K562 (cell line): Measurements from ENCODE around the gene PRPSAP2. TPM values are rescaled to one million over a fixed set of nuclear protein-coding genes. Genes with fewer than 3 reads are reported as not detected.

Experiments used
- ATAC-seq: fragments of 200-7000 bp; cut with Tn5 transposase; 3 replicates; pipeline ENCODE4 v1.9.1; 2020; ENCODE audit warnings: moderate library complexity
- BruUV-seq: library from RNA; stranded (reverse); fragments of 400-500 nt; replicated peaks from 2 replicates; lab custom pipeline; 2021; lab: Mats Ljungman, UMichigan
- CTCF ChIA-PET: fragments of 300-600 bp; formaldehyde crosslinking; extraction: SDS; loops from one replicate; lab custom pipeline; 2021; ENCODE audit warnings: low intra/inter-chr PET ratio; lab: Yijun Ruan, JAX
- POLR2A ChIA-PET: fragments of 300-600, 350-650 bp; sonication (Branson Sonifier 250); formaldehyde crosslinking; extraction: SDS; loops from one replicate; lab custom pipeline; 2021; ENCODE audit warnings: antibody characterized with exemption, inconsistent platforms; lab: Yijun Ruan, JAX
- DNase-seq, 4 experiments: peaks; one replicate each; pipeline versions ENCODE4 v3.0.0 to v3.0.0-alpha.2; 2011 to 2018; ENCODE audit warnings: low spot score in 3 of 4, mixed read lengths in 3 of 4; ENCODE audit errors: extremely low read depth in 1 of 4
- FAIRE-seq: peaks from 2 replicates; lab custom pipeline; 2011; peaks lifted over from hg19 to GRCh38; lab: Jason Lieb, UNC
- H2AFZ ChIP-seq: 2 replicates; pipeline ENCODE4 v1.6.0; 2011; ENCODE audit warnings: low read depth, low read length, control low read depth, inconsistent platforms
- H3K27ac ChIP-seq: fragments of 200-600 bp; 3 replicates; pipeline ENCODE4 v1.8.0; 2011; ENCODE audit warnings: low read depth, mild to moderate bottlenecking, control low read depth, inconsistent platforms, low read length, moderate library complexity, mixed read lengths; ENCODE audit errors: extremely low read depth
- H3K27me3 ChIP-seq, 2 experiments: fragments of 300-600 bp in 1 of 2; 2 replicates in 1 of 2; 3 replicates in 1 of 2; pipeline versions ENCODE4 v1.6.0 to v1.8.0; 2011; ENCODE audit warnings: inconsistent platforms in 2 of 2, low read length in 2 of 2, mild to moderate bottlenecking in 1 of 2, mixed read lengths in 1 of 2, moderate library complexity in 1 of 2; ENCODE audit not compliant: control insufficient read depth in 2 of 2, insufficient read depth in 2 of 2
- H3K36me3 ChIP-seq: fragments of 300-600 bp; 3 replicates; pipeline ENCODE4 v1.8.0; 2011; ENCODE audit warnings: mild to moderate bottlenecking, low read length, inconsistent platforms; ENCODE audit not compliant: control insufficient read depth, insufficient read depth
- H3K4me1 ChIP-seq, 2 experiments: fragments of 200-600 bp in 1 of 2; replicated peaks in 1 of 2; 2 replicates in 1 of 2; 3 replicates in 1 of 2; pipeline versions ENCODE4 v1.5.1 to v1.8.0; 2011; ENCODE audit warnings: inconsistent platforms in 2 of 2, low read length in 2 of 2, mild to moderate bottlenecking in 1 of 2, mixed read lengths in 1 of 2, moderate library complexity in 1 of 2; ENCODE audit not compliant: control insufficient read depth in 2 of 2, insufficient read depth in 2 of 2
- H3K4me2 ChIP-seq: 2 replicates; pipeline ENCODE4 v1.6.1; 2011; ENCODE audit warnings: low read length, control low read depth, inconsistent platforms, mixed read lengths; ENCODE audit not compliant: insufficient read depth
- H3K4me3 ChIP-seq: fragments of 200-600 bp; sonication (generic), shearing (Covaris generic); 2 replicates; pipeline ENCODE4 v1.5.1; 2016; ENCODE audit warnings: control low read depth, inconsistent platforms
- H3K79me2 ChIP-seq: fragments of 200-600 bp; 3 replicates; pipeline ENCODE4 v1.8.0; 2011; ENCODE audit warnings: low read length, inconsistent platforms; ENCODE audit not compliant: control insufficient read depth, insufficient read depth
- H3K9ac ChIP-seq, 2 experiments: 2 replicates each; pipeline versions ENCODE4 v1.6.0 to v1.6.1; 2011; ENCODE audit warnings: low read depth in 2 of 2, low read length in 2 of 2, control low read depth in 1 of 2, inconsistent platforms in 1 of 2, mild to moderate bottlenecking in 1 of 2, mixed read lengths in 1 of 2; ENCODE audit not compliant: insufficient read depth in 1 of 2
- H3K9me1 ChIP-seq: one replicate; pipeline ENCODE4 v1.6.0; 2011; ENCODE audit warnings: inconsistent platforms, mild to moderate bottlenecking, low read length, moderate library complexity; ENCODE audit not compliant: control insufficient read depth, insufficient read depth
- H3K9me3 ChIP-seq: replicated peaks from 2 replicates; pipeline ENCODE4 v1.5.1; 2011; ENCODE audit warnings: low read depth, low read length, inconsistent platforms; ENCODE audit not compliant: control insufficient read depth, insufficient read depth
- H4K20me1 ChIP-seq: replicated peaks from 2 replicates; pipeline ENCODE4 v1.6.1; 2011; ENCODE audit warnings: low read length, inconsistent platforms, mixed read lengths; ENCODE audit not compliant: control insufficient read depth, insufficient read depth
- HNRNPH1 ChIP-seq: fragments of 200-400 bp; formaldehyde crosslinking; optimal IDR thresholded peaks from 2 replicates; pipeline ENCODE3; 2017; ENCODE audit warnings: low read depth, mild to moderate bottlenecking, low read length, moderate library complexity
- MITF ChIP-seq: IDR thresholded peaks from 2 replicates; pipeline ENCODE4 v1.6.1; 2014; ENCODE audit warnings: antibody characterized with exemption
- WGBS: fragments of 100-300 bp; shearing (Covaris generic); methylation state at CpG from one replicate; pipeline ENCODE4 v1.1.6; 2016; ENCODE audit warnings: low coverage, mixed read lengths; ENCODE audit not compliant: insufficient coverage; ENCODE audit errors: missing lambda C conversion rate; 5-methylcytosine and 5-hydroxymethylcytosine counted together
- in situ Hi-C: fragments of 300-500 bp; cut with MboI; formaldehyde crosslinking; loops from 4 replicates; pipeline ENCODE4 v1.15.0; 2018; ENCODE audit warnings: inconsistent platforms, mixed read lengths
- intact Hi-C: fragments of 100-400 bp; cut with micrococcal nuclease; formaldehyde crosslinking; loops from 2 replicates; pipeline ENCODE4 v1.14.2; 2022
- polyA plus RNA-seq, 8 experiments: library from polyadenylated mRNA; depleted of rRNA in 4 of 8; stranded (reverse) in 5 of 8; unstranded in 3 of 8; fragments of >200 nt; fragmentation: Nextera tagmentation in 2 of 8; fragmentation: Illumina TruSeq in 1 of 8; extraction: Ambion mirVana in 2 of 8; extraction: Trizol in 1 of 8; gene quantifications; 2 replicates each; pipeline versions ENCODE4 v1.2.1 to v1.2.3, GENCODE V29; 2011 to 2014; ENCODE audit warnings: inconsistent platforms in 1 of 8, missing spikeins in 1 of 8
- total RNA-seq, 7 experiments: library from RNA; depleted of rRNA in 6 of 7; stranded (reverse); fragments of >200 nt in 6 of 7; fragmentation: Illumina TruSeq in 2 of 7; extraction: Trizol in 2 of 7; gene quantifications; 2 replicates each; pipeline versions ENCODE4 v1.2.1 to v1.2.3, GENCODE V29; 2011 to 2021; ENCODE audit warnings: low replicate concordance in 1 of 7
- TF ChIP-seq, protein P1 (sequence below): fragments of 200-800 bp; sonication (Bioruptor generic); IDR thresholded peaks from 2 replicates; pipeline ENCODE4 v1.6.1; 2017; ENCODE audit warnings: missing genetic modification characterization, missing compliant biosample characterization
- TF ChIP-seq, protein P2 (sequence below): fragments of 450-650 bp; IDR thresholded peaks from 2 replicates; pipeline ENCODE4 v1.6.1; 2018; ENCODE audit not compliant: partially characterized antibody

PRPSAP2 gene
- total and polyA plus RNA-seq, 9 of the 15 experiments (the other 6 are each of a cell fraction or from before 2014, with no cell fraction given) = 15.5 to 56.7 (median 35.7) TPM

DNA sequence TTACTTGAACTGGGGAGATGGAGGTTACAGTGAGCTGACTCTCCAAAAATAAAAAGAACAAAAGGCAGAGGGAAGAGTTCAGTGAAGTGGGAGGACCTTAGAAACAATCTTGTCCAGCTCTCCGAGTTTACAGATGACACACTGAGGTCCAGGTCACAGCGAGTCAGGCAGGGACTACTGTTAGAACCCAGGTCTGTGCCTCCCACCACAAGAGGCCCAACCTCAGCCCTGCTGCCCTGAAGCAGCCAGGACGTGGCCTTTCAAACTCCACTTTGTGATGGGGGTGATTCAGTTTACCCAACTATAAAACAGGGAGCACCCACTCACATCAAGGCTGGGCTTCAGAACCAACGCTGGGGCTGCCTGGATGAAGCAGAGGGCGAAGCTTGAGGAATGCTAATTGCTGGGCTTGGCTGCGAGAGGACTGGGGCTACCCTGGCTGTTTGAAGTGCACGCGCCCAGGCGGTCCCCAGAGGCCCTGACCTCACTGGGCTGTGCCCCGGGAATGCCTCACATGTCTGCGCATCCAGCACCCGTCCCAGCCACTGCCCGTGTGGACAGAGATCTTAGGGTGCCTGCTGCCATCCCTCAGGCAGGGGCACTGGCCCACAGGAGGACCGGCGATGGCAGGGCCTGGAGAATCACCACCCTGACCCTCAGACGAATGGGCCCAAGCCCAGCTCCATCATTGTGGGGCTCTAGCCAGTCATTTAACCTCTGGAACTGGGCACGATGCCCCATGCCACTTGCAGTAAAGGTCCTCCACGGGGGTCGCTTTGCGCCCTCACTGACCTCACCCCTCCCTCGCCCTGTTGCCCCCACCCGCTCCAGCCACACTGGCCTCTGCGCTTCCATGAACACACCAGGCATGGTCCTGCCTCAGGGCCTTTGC is 105.4 kb downstream of the PRPSAP2 start:
- no TSS peak for BruUV-seq
- in situ Hi-C loops = no loop called here
- Histone ChIP-seq H3K9ac (no peak overlapping the region), H3K9me1 (no peaks in the 10 kb centered on the region), H3K4me3 (no peak overlapping the region), H3K27ac (no peak overlapping the region), H3K27me3 (no peaks in the 10 kb centered on the region), H2AFZ (no peak overlapping the region), H3K36me3 (no peaks in the 10 kb centered on the region), H3K9me3 (no peaks in the 10 kb centered on the region), H4K20me1 (0 out of 2 replicates have a peak, but pooled peaks cover 3% of the 10 kb centered on the region), H3K79me2 (no peaks in the 10 kb centered on the region), H3K4me1 (peaks cover 0 to 39% of the 10 kb centered on the region in 2 experiments; a peak in 3 of 5 replicates), H3K4me2 (no peak overlapping the region)
- 66% methylated on average over 17 of the region's 23 CpGs for WGBS
- ATAC-seq = no peak
- FAIRE-seq = no peak
- POLR2A ChIA-PET = interaction anchor here (0.6 to 0.9 kb wide), 2 partner anchors 55 to 390 kb away, joined by 3 read pairs; no protein-coding TSS in a partner anchor
- TF ChIP-seq, protein P1, sequence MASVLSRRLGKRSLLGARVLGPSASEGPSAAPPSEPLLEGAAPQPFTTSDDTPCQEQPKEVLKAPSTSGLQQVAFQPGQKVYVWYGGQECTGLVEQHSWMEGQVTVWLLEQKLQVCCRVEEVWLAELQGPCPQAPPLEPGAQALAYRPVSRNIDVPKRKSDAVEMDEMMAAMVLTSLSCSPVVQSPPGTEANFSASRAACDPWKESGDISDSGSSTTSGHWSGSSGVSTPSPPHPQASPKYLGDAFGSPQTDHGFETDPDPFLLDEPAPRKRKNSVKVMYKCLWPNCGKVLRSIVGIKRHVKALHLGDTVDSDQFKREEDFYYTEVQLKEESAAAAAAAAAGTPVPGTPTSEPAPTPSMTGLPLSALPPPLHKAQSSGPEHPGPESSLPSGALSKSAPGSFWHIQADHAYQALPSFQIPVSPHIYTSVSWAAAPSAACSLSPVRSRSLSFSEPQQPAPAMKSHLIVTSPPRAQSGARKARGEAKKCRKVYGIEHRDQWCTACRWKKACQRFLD (CRISPR knock-in tag) = no peak
- CTCF ChIA-PET = no interaction called here
- DNase-seq = no peak
- intact Hi-C loops = no loop called here

DNA sequence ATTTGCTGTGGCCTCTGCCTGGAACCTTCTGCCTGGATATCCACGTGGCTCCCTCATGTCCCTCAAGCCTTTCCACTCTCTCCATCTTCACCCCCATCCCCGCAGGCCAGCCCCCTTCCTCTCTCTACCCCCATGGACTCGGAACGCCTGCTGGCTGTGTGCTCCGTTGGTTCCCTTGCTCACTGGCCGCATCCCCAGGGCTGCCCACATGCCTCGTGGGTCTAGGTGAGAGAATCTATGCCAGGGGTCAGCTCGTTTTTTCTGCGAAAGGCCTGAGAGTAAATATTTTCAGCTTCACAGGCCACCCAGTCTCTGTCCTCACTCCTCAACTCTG is 106.1 kb downstream of the PRPSAP2 start:
- Histone ChIP-seq H3K4me2 (no peak overlapping the region), H3K36me3 (no peaks in the 10 kb centered on the region), H3K27ac (no peak overlapping the region), H3K79me2 (no peaks in the 10 kb centered on the region), H3K9me3 (no peaks in the 10 kb centered on the region), H3K4me1 (peaks cover 0 to 42% of the 10 kb centered on the region in 2 experiments; a peak in 3 of 5 replicates), H3K4me3 (no peak overlapping the region), H3K9me1 (no peaks in the 10 kb centered on the region), H2AFZ (no peak overlapping the region), H3K9ac (no peak overlapping the region), H3K27me3 (no peaks in the 10 kb centered on the region), H4K20me1 (0 out of 2 replicates have a peak, but pooled peaks cover 3% of the 10 kb centered on the region)
- no TSS peak for BruUV-seq
- intact Hi-C loops = no loop called here
- ATAC-seq (no peak), FAIRE-seq (no peak), DNase-seq (no peak)
- in situ Hi-C loops = no loop called here
- 75% methylated on average over 4 of the region's 9 CpGs for WGBS
- POLR2A ChIA-PET = interaction anchor here (0.6 kb wide), 1 partner anchor 54 kb away, joined by 3 read pairs; no protein-coding TSS in a partner anchor
- CTCF ChIA-PET = no interaction called here
- TF ChIP-seq HNRNPH1 (no peak), MITF (no peak)
- TF ChIP-seq, protein P2, sequence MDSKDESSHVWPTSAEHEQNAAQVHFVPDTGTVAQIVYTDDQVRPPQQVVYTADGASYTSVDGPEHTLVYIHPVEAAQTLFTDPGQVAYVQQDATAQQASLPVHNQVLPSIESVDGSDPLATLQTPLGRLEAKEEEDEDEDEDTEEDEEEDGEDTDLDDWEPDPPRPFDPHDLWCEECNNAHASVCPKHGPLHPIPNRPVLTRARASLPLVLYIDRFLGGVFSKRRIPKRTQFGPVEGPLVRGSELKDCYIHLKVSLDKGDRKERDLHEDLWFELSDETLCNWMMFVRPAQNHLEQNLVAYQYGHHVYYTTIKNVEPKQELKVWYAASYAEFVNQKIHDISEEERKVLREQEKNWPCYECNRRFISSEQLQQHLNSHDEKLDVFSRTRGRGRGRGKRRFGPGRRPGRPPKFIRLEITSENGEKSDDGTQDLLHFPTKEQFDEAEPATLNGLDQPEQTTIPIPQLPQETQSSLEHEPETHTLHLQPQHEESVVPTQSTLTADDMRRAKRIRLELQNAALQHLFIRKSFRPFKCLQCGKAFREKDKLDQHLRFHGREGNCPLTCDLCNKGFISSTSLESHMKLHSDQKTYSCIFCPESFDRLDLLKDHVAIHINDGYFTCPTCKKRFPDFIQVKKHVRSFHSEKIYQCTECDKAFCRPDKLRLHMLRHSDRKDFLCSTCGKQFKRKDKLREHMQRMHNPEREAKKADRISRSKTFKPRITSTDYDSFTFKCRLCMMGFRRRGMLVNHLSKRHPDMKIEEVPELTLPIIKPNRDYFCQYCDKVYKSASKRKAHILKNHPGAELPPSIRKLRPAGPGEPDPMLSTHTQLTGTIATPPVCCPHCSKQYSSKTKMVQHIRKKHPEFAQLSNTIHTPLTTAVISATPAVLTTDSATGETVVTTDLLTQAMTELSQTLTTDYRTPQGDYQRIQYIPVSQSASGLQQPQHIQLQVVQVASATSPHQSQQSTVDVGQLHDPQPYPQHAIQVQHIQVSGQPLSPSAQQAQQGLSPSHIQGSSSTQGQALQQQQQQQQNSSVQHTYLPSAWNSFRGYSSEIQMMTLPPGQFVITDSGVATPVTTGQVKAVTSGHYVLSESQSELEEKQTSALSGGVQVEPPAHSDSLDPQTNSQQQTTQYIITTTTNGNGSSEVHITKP = no peak
